Endothelial cell (in vitro differentiated cells): ENCODE results near the gene SLC6A19. TPM values are rescaled to one million over a fixed set of nuclear protein-coding genes. Genes with fewer than 3 reads are reported as not detected.

Experiments used
- DNase-seq: peaks from one replicate; pipeline ENCODE4 v3.0.0; 2021; ENCODE audit warnings: low spot score
- H3K27ac Mint-ChIP-seq: one replicate; pipeline ENCODE4 v1.8.0; 2021; ENCODE audit warnings: mixed read lengths, inconsistent platforms; ENCODE audit not compliant: unreplicated experiment
- H3K27me3 Mint-ChIP-seq: one replicate; pipeline ENCODE4 v1.8.0; 2021; ENCODE audit warnings: mild to moderate bottlenecking, moderate library complexity, mixed read lengths, inconsistent platforms; ENCODE audit not compliant: unreplicated experiment
- H3K36me3 Mint-ChIP-seq: one replicate; pipeline ENCODE4 v1.8.0; 2021; ENCODE audit warnings: mild to moderate bottlenecking, low read depth, mixed read lengths, inconsistent platforms; ENCODE audit not compliant: unreplicated experiment
- H3K4me1 Mint-ChIP-seq: one replicate; pipeline ENCODE4 v1.8.0; 2021; ENCODE audit warnings: mild to moderate bottlenecking, mixed read lengths, inconsistent platforms; ENCODE audit not compliant: unreplicated experiment
- H3K4me3 Mint-ChIP-seq: one replicate; pipeline ENCODE4 v1.8.0; 2021; ENCODE audit warnings: mild to moderate bottlenecking, mixed read lengths, inconsistent platforms; ENCODE audit not compliant: unreplicated experiment
- H3K9me3 Mint-ChIP-seq: one replicate; pipeline ENCODE4 v1.8.0; 2021; ENCODE audit warnings: mixed read lengths, inconsistent platforms; ENCODE audit not compliant: unreplicated experiment
- CTCF ChIP-seq: fragments of 200-600 bp; sonication (generic); IDR thresholded peaks from one replicate; pipeline ENCODE4 v1.5.0; 2021; ENCODE audit warnings: antibody characterized with exemption; ENCODE audit not compliant: unreplicated experiment
- total RNA-seq: library from RNA; stranded (reverse); fragmentation: NEBNext Ultra II Directional; extraction: Animal tissue kit (Norgen Biotek cat#: 25700); gene quantifications from one replicate; pipeline ENCODE4 v1.2.1, GENCODE V29; 2021; ENCODE audit not compliant: unreplicated experiment

Gene SLC6A19
- total RNA-seq, 1 donor from 2014 or later = not detected

GRCh38 chr5:1182633-1183423 is 18.6 kb upstream of the SLC6A19 start:
- Mint-ChIP-seq H3K4me3 (no peak overlapping the region), H3K27ac (no peak overlapping the region), H3K27me3 (peaks cover 4% of the 10 kb centered on the region), H3K9me3 (no peaks in the 10 kb centered on the region), H3K36me3 (no peaks in the 10 kb centered on the region), H3K4me1 (no peaks in the 10 kb centered on the region)
- no peak for DNase-seq
- no peak for TF ChIP-seq CTCF

GRCh38 chr5:1183424-1184162 is 17.8 kb upstream of the SLC6A19 start:
- Mint-ChIP-seq H3K27me3 (peaks cover 4% of the 10 kb centered on the region), H3K27ac (no peak overlapping the region), H3K36me3 (no peaks in the 10 kb centered on the region), H3K4me1 (no peaks in the 10 kb centered on the region), H3K9me3 (no peaks in the 10 kb centered on the region), H3K4me3 (no peak overlapping the region)
- no peak for DNase-seq
- no peak for TF ChIP-seq CTCF

- TF ChIP-seq CTCF = no peak
Measured at GRCh38 chr5:1184163-1184470, 17.3 kb upstream of the SLC6A19 start.

GRCh38 chr5:1184481-1184880 is 16.9 kb upstream of the SLC6A19 start:
- no peak for DNase-seq
- H3K27ac Mint-ChIP-seq = no peak overlapping the region
- H3K9me3 Mint-ChIP-seq = no peaks in the 10 kb centered on the region
- no peak overlapping the region for H3K4me3 Mint-ChIP-seq
- no peaks in the 10 kb centered on the region for H3K4me1 Mint-ChIP-seq
- H3K27me3 Mint-ChIP-seq = peaks cover 4% of the 10 kb centered on the region
- no peak for TF ChIP-seq CTCF
- H3K36me3 Mint-ChIP-seq = no peaks in the 10 kb centered on the region

More at GRCh38 chr5:1184163-1184470, 17.3 kb upstream of the SLC6A19 start:
- no peak for DNase-seq
- H3K36me3 Mint-ChIP-seq = no peaks in the 10 kb centered on the region
- H3K4me3 Mint-ChIP-seq = no peak overlapping the region
- no peaks in the 10 kb centered on the region for H3K9me3 Mint-ChIP-seq
- H3K27ac Mint-ChIP-seq = no peak overlapping the region
- H3K27me3 Mint-ChIP-seq = peaks cover 4% of the 10 kb centered on the region
- H3K4me1 Mint-ChIP-seq = no peaks in the 10 kb centered on the region

- H3K27ac Mint-ChIP-seq = no peak overlapping the region
- TF ChIP-seq CTCF = no peak
- H3K4me3 Mint-ChIP-seq = no peak overlapping the region
- H3K4me1 Mint-ChIP-seq = no peaks in the 10 kb centered on the region
- H3K9me3 Mint-ChIP-seq = no peaks in the 10 kb centered on the region
- no peaks in the 10 kb centered on the region for H3K36me3 Mint-ChIP-seq
- DNase-seq = no peak
- peaks cover 4% of the 10 kb centered on the region for H3K27me3 Mint-ChIP-seq
Measured at GRCh38 chr5:1185038-1185627, 16.3 kb upstream of the SLC6A19 start.
